DND-41 (cell line): ENCODE measurements around the gene C16orf78.

Experiments used
- ATAC-seq: fragments of 200-7000 bp; cut with Tn5 transposase; 3 replicates; pipeline ENCODE4 v1.9.1; 2021; ENCODE audit warnings: low read depth; ENCODE audit not compliant: insufficient read depth
- DNase-seq: peaks from one replicate; pipeline ENCODE4 v3.0.0-alpha.2; 2020
- H2AFZ ChIP-seq: 2 replicates; pipeline ENCODE4 v1.6.0; 2012; ENCODE audit warnings: low read depth, low read length
- H3K27ac ChIP-seq: 2 replicates; pipeline ENCODE4 v1.5.1; 2012; ENCODE audit warnings: low read length, inconsistent platforms
- H3K27me3 ChIP-seq: fragments of 200-600 bp; sonication (generic); 2 replicates; pipeline ENCODE4 v1.6.0; 2012; ENCODE audit warnings: low read length, mild to moderate bottlenecking, inconsistent platforms; ENCODE audit not compliant: insufficient read depth, poor library complexity
- H3K36me3 ChIP-seq: 2 replicates; pipeline ENCODE4 v1.5.1; 2012; ENCODE audit warnings: low read length, inconsistent platforms; ENCODE audit not compliant: insufficient read depth
- H3K4me1 ChIP-seq: 2 replicates; pipeline ENCODE4 v1.5.1; 2012; ENCODE audit warnings: mild to moderate bottlenecking, low read length; ENCODE audit not compliant: insufficient read depth
- H3K4me2 ChIP-seq: 2 replicates; pipeline ENCODE4 v1.6.0; 2012; ENCODE audit warnings: mild to moderate bottlenecking, moderate library complexity, low read length, inconsistent platforms; ENCODE audit not compliant: insufficient read depth
- H3K4me3 ChIP-seq, 2 experiments: fragments of 200-600 bp in 1 of 2; shearing (Covaris generic) in 1 of 2; 2 replicates each; pipeline ENCODE4 v1.5.1; 2012 to 2016; ENCODE audit warnings: inconsistent platforms in 2 of 2, low read length in 2 of 2, mild to moderate bottlenecking in 2 of 2, low read depth in 1 of 2, moderate library complexity in 1 of 2
- H3K79me2 ChIP-seq: 2 replicates; pipeline ENCODE4 v1.6.0; 2012; ENCODE audit warnings: low read length, inconsistent platforms; ENCODE audit not compliant: insufficient read depth
- H3K9ac ChIP-seq: 2 replicates; pipeline ENCODE4 v1.6.0; 2012; ENCODE audit warnings: low read depth, mild to moderate bottlenecking, inconsistent platforms, low read length, moderate library complexity
- H3K9me3 ChIP-seq: 2 replicates; pipeline ENCODE4 v1.5.1; 2012; ENCODE audit warnings: low read length, moderate library complexity, mild to moderate bottlenecking, inconsistent platforms; ENCODE audit not compliant: insufficient read depth, severe bottlenecking
- H4K20me1 ChIP-seq: 2 replicates; pipeline ENCODE4 v1.6.0; 2012; ENCODE audit warnings: low read length; ENCODE audit not compliant: insufficient read depth
- CTCF ChIP-seq: IDR thresholded peaks from 2 replicates; pipeline ENCODE4 v1.5.1; 2012; ENCODE audit warnings: borderline replicate concordance, low read length, moderate library complexity, mild to moderate bottlenecking; ENCODE audit not compliant: poor library complexity, severe bottlenecking; ENCODE audit errors: extremely low read depth
- EZH2 ChIP-seq: IDR thresholded peaks from 3 replicates; pipeline ENCODE4 v1.6.1; 2012; ENCODE audit warnings: borderline replicate concordance, low read depth, mild to moderate bottlenecking, moderate library complexity, low read length, inconsistent platforms; ENCODE audit not compliant: severe bottlenecking

The C16orf78 gene

GRCh38 chr16:49416001-49416675, 42.5 kb downstream of the C16orf78 start:
- Histone ChIP-seq H3K36me3 (no peaks in the 10 kb centered on the region), H3K4me2 (no peak overlapping the region), H3K4me1 (no peaks in the 10 kb centered on the region), H3K9me3 (no peaks in the 10 kb centered on the region), H4K20me1 (no peaks in the 10 kb centered on the region; the same call in 1 of the 2 replicates), H3K4me3 (no peak overlapping the region), H3K27me3 (no peaks in the 10 kb centered on the region), H3K9ac (no peak overlapping the region), H3K79me2 (no peaks in the 10 kb centered on the region), H3K27ac (no peak overlapping the region), H2AFZ (no peak overlapping the region)
- TF ChIP-seq EZH2: no peak
- TF ChIP-seq CTCF: no peak
- no peak for ATAC-seq
- no peak for DNase-seq

DNA sequence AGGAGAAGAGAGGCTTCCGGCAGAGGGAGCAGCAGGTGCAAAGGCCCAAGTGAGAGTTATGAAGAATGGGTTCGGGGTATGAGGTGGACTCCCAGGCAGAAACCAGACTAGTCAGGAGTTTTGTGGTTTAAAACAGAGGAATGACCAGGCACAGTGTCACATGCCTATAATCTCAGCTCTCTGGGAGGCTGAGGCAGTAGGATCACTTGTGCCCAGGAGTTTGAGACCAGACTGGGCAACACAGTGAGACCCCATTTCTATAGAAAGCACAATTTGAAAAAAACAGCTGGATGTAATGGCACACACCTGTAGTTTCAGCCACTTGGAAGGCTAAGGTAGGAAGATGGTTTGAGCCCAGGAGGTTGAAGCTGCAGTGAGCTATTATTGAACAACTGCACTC, 43.8 kb downstream of the C16orf78 start:
- Histone ChIP-seq H3K36me3 (no peaks in the 10 kb centered on the region), H3K4me3 (no peak overlapping the region), H3K27me3 (no peaks in the 10 kb centered on the region), H3K27ac (no peak overlapping the region), H3K4me2 (no peak overlapping the region), H3K9me3 (no peaks in the 10 kb centered on the region), H4K20me1 (no peaks in the 10 kb centered on the region; the same call in 1 of the 2 replicates), H2AFZ (no peak overlapping the region), H3K79me2 (no peaks in the 10 kb centered on the region), H3K9ac (no peak overlapping the region), H3K4me1 (no peaks in the 10 kb centered on the region)
- no peak for ATAC-seq
- TF ChIP-seq CTCF: no peak
- TF ChIP-seq EZH2: no peak
- no peak for DNase-seq

GRCh38 chr16:49419006-49419405, 45.4 kb downstream of the C16orf78 start:
- Histone ChIP-seq H2AFZ (no peak overlapping the region), H3K27me3 (no peaks in the 10 kb centered on the region), H3K79me2 (no peaks in the 10 kb centered on the region), H3K4me1 (no peaks in the 10 kb centered on the region), H3K9me3 (no peaks in the 10 kb centered on the region), H3K27ac (no peak overlapping the region), H3K9ac (no peak overlapping the region), H4K20me1 (no peaks in the 10 kb centered on the region; the same call in 1 of the 2 replicates), H3K36me3 (no peaks in the 10 kb centered on the region), H3K4me3 (no peak overlapping the region), H3K4me2 (no peak overlapping the region)
- DNase-seq (no peak), ATAC-seq (no peak)
- TF ChIP-seq CTCF: no peak
- TF ChIP-seq EZH2: no peak

DNA sequence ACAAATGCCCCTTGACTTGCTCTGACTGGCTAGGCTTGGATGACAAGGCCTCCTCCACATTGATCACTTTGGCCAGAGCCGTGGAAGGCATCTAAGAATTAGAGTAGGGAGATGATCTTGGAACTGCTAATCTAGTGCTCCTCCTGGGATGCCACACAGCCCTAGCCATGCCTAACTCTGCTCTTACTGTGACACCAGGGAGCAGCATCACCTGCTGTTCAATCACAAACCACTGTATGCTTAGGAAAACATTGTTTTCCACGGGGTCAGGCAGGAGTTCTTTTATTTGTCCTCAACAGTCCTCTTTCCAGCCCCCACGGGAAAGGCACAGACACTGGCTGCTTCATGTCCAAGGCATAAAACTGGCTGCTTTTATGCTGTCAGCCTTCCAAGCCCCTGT, 46.3 kb downstream of the C16orf78 start:
- no peak for TF ChIP-seq CTCF
- TF ChIP-seq EZH2: no peak
- no peak overlapping the region for H3K27ac ChIP-seq
- no peak overlapping the region for H3K4me3 ChIP-seq
- no peaks in the 10 kb centered on the region for H3K27me3 ChIP-seq
- DNase-seq (no peak), ATAC-seq (no peak)
- no peak overlapping the region for H2AFZ ChIP-seq
- no peaks in the 10 kb centered on the region; the same call in 1 of the 2 replicates for H4K20me1 ChIP-seq
- no peaks in the 10 kb centered on the region for H3K9me3 ChIP-seq
- H3K79me2 ChIP-seq: no peaks in the 10 kb centered on the region
- H3K4me2 ChIP-seq: no peak overlapping the region
- no peaks in the 10 kb centered on the region for H3K36me3 ChIP-seq
- H3K9ac ChIP-seq: no peak overlapping the region
- no peaks in the 10 kb centered on the region for H3K4me1 ChIP-seq
